SW 1271 (cell line): ENCODE data around the gene CREB3L1.
"Not testable (repeated sequence)": the region's sequence is repeated elsewhere in the genome, so short reads cannot be mapped to it uniquely, and the experiment has no call there.

ENCODE experiments used
- DNase-seq, 2 experiments: peaks; one replicate each; lab custom pipeline; 2025; lab: John Stamatoyannopoulos, UW

CREB3L1 gene

DNA sequence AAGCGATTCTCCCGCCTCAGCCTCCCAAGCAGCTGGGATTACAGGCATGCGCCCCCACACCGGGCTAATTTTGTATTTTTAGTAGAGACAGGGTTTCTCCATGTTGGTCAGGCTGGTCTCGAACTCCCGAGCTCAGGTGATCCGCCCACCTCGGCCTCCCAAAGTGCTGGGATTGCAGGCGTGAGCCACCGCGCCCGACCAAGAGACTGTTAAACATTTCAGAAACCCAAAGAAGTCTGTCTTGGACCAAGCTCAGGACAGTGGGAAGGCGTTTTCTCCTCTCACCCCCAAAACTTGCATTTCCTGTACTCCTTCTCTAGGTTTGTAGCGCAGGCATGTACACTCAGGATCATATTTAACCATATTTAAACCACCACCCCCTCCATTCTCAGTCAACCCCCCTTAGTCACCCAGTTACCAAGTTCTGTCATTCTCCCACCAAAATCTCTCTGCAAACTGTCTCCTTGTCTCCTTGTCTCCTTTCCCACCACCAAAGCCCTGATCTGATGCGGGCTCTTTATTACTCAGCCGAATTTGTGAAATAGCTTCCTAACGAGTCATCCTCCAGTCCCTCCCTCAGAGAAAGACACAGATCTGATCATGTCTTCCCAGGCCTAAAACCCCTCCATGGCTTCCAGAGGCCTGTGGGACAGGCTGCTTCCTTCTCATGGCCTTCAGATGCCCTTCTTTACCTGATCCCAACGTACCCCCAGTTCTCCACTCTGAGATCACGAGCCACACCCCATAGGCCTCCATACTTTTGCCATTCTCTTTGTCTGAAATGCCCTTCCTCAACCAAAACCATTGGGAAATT lies 29.0 kb upstream of the CREB3L1 start:
- peak; percentile 37 to 71 for DNase-seq

DNA sequence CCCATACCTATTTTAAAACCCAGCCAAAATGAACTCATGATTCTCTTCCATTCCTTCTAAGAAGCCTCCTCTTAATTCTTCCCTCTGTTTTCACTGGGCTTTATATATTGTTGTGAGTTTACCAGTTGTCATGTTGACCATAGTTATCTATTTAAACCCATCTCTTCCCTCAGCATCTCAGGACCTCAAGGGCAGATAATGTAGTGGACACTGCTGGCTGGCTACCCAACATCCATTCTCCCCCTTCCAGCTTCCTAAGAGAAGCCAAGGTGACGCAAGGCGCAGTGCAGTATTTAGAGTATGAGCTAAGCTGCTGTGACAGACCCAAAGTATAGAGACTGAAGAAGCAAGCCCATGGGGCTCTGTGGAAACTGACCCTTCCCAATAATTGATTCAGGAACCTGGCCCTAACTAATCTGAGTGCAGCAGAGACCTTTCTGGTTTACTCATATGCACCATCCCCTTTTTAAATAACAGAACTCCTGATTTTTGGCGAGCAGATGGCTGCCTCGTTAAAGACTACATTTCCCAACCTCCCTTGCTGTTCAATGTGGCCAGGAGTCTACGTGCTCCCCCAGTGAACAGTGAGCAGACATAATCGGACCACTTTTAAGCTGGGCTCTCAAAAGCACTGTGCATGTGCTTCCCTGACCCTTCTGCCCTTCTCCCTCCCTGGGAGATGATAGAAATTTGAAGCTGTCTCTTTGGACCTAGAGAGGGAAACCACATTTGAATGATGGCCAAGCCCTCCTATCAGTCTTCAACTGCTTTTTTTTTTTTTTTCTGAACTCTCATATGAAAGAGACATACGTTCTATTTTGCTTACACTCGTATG lies 28.1 kb upstream of the CREB3L1 start:
- DNase-seq: no peak

DNA sequence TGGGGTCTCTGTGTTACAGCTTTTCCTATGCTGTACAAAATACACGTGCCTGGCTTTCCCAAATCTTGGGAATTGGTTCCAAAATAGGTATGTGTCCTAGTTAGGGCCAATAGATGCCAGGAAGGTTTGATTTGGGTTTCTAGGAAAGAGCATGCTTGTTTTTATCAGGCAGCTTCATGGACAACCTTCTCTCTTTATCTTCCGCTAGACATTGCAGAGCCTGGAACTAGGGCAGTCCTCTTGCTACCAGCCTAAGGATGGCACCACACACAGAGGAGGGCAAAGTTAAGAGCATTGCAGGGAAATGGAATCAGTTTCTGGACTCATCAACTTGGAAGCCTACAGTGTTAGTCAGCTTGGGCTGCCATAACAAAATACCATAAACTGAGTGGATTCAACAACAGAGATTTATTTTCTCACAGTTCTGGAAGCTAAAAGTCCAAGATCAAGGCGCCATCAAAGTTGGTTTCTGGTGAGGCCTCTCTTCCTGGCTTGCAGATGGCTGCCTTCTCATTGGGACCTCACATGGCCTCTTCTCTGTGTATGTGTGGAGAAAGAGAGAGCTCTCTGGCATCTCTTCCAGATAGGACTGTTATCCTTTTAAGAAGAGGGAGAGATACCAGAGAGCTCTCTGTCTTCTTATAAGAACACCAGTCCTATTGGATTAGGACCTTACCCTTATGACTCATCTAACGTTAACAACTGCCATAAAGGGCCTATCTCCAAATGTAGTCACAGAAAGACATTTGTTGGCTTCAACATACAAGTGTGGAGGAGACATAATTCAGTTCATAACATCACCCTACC lies 27.3 kb upstream of the CREB3L1 start:
- no peak for DNase-seq

DNA sequence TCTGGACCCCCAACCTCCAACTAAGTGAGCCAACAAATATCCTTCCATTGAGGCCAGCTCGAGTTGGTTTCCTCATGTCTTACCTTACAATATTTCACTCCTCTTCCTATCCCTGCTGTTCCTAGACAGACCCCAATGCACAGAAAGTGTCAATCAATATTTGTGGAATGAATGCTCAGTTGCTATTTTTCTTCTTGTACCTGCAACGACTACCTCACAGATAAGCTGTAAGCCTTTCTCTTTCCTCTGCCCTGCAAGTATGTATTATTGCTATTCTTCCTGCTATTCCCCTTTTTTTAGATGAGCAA lies 26.8 kb upstream of the CREB3L1 start:
- DNase-seq: no peak

DNA sequence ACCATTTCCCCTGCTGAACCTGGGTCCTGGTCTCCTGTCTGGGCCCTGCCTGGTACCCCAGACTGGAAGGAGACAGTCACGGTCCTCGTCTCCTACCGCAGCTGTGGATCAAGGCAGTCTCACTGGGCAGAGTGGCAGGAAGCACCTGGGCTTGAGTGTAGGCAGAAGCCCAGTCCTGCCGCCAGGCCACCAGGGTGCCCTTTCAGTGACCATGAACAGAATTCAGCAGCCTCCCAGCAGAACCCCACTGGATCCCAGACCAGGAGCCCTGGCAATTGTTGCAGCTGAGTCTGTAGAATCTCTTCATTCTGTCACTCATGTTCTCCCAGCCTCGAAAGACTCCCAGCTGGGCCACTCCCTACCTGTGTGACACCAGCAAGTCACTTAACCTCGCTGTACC lies 25.5 kb upstream of the CREB3L1 start:
- no peak for DNase-seq

DNA sequence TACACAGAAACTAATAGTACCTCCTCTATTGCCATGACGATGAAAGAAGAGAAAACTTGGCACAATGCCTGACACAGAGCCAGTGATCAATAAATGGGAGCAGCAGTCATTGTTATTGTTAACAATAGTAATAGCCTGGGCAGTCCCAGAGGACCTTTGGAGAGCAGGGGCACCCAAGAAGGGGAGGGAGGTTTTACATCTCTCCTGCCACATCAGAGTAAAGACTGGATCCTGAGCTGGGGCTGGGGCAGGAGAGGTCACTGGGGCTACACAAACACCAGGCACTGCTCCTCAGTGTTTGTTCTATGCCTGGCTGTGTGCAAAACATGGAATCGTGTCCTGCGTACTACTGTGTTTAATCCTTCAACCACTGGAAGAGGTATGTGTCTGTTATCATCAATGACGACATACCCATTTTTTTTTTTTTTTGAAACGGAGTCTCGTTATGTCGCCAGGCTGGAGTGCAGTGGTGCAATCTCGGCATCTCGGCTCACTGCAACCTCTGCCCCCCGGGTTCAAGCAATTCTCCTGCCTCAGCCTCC lies 25.0 kb upstream of the CREB3L1 start:
- DNase-seq: no peak

DNA sequence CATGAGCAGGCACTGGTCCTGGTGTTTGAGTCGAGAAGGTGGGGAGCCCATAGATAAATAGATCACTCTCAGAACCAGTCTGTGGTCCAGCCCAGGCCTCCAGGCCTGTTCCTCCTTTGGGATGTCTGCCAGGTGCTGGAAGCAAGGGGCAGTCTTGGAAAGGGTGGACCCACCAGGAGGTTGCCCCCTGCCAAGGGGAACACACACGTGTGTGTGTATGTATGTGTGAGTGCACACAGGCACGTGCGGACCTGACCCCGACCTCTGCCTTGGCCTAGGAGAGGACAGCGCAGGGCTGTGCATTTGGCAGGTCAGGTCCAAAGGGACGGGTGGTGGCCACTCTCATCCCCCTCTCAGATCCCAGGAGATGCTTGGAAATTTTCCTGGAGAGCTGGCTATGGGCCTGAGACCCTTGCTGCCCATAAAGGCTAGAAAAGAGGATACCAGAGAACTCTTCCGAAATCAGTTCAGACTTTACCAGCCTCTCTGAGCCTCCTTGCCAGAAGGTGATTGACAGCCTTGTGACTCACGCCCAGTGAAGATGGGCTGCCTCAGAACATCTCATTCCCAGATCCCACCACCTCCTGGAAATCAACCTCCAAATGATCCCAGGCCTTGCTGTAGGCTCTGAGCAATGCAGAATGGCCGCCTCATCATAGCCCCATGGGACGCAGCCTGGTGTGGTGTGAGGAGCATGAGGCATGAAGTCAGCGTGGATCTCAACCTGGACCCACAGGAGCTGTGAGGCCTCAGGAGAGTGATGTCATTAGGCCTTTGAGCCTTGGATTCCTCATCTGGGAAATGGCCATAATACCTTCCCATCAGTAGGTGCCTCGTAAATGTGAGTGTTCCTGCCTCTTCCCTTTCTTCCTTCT lies 24.0 kb upstream of the CREB3L1 start:
- no peak for DNase-seq

DNA sequence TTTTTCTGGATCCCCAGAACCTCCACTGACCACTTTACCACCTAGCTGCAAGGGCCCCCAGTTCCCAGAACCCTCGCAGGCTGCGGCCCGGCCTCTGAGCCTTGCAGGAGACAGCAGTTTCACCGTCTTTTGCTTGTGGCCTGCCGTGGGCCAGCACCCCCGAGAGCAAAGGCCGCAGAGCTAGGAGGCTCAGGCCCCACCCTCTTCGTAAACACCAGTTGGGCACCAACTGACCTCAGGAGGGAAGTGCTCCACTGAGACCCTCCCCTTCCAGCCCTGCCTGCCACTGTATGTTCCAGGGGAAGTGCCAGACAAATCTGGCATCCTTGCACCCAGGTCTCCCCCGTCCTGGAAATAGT lies 23.4 kb upstream of the CREB3L1 start:
- DNase-seq: no peak

DNA sequence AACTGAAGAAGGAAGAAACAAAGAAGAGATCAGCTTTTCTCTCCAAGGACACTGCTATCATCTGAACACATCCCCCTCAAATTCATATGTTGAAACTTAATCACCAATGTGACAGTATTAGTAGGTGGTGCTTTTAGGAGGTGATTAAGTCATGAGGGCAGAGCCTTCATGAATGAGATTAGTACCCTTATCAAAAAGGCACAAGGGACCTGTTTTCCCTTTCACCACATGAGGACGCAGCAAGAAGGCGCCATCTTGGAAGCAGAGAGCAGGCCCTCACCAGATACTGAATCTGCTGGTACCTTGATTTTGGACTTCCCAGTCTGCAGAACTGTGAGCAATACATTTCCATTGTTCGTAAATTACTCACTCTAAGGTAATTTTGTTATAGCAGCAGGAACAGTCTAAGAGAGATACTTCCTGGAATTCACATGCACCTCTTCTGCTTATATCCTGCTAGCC lies 20.9 kb upstream of the CREB3L1 start:
- no peak for DNase-seq

DNA sequence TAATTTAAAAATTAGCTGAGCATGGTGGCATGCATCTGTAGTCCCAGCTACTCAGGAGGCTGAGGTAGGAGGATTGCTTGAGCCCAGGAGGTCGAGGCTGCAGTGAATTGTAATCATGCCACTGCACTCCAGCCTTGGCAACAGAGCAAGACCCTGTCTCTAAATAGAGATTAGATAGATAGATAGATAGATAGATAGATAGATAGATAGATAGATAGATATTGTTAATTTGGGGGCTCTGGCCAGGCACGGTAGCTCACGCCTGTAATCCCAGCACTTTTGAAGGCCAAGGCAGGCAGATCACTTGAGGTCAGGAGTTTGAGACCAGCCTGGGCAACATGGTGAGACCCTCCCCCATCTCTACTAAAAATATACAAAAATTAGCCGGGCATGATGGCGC lies 18.1 kb upstream of the CREB3L1 start:
- DNase-seq: not testable (repeated sequence)

DNA sequence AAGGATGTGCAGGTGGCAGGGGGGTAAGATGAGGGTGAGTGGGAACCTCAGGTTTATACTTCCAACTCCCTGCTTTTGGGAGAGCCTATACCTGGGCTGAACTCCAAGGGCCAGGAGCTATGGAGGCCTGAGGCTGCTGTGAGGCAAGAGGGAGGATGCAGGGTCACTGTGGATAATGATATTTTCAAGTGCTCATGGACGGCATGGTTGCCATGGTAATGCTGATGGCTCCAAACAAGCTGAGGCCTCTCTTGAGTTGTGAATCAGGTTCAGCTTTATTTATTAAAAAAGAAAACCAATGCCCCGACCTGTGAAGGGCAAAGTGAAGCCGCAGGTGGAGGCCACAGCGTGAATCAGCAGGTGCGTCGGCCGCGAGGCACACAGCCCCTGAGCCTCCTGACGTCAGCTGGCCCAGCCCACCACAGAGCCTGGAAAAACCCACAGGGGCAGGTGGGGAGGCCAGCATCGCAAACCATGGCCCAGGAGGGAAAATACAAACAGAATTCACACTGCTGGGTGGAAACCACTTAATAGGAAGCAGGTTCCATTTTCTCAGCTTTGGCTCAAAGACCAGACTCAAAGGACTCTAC lies 17.4 kb upstream of the CREB3L1 start:
- no peak for DNase-seq

DNA sequence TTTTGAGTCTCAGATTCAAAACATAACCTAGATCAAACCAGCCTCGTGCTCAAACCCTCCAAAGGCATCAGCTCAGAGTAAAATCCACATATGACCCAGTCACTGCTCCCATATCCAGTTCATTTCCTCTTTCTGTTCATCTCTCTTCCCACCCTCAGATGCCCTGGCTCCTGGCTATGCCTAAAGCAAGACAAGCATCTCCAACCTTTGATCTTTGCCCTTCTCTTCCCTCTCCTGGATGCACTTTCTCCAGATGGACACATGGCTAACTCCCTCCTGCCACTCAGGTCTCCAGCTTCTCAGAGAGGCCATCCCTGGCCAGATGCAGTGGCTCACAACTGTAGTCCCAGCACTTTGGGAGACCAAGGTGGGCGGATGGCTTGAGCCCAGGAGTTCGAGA lies 14.3 kb upstream of the CREB3L1 start:
- no peak for DNase-seq

DNA sequence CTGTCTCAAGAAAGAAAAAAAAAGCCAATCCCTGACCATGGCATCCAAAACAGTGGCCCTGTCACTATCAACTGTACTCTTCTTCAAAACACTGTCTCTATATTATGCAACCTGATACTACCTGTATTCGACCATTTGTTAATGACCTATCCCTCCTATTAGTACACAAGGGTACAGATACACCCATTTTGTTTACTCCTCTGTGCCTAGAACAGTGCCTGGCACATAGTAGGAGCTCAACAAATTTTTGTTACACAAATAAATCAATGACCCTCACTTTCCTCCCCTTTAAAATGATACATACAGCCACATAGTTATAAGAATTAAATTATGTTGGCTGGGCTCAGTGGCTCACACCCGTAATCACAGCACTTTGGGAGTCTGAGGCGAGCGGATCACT lies 13.4 kb upstream of the CREB3L1 start:
- no peak for DNase-seq

DNA sequence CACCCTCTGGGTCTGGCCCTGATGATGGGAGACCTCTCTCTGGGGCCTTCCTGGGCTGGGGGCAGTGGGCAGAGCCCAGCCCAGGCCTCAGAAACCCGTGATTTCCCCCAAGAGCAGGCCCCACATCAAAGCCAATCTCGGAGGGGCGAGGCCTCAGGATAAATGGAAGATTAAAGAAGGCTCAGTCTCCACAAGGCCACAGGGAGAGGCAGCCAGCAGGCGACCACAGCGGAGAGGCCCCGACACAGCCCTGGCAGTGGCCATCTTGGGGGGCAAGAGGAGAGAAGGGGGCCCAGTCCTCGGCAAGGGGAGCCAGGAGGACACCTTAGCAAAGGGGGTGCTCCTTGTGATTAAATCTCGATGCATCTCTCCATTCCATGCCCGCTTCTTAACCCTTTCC lies 12.5 kb upstream of the CREB3L1 start:
- no peak for DNase-seq

DNA sequence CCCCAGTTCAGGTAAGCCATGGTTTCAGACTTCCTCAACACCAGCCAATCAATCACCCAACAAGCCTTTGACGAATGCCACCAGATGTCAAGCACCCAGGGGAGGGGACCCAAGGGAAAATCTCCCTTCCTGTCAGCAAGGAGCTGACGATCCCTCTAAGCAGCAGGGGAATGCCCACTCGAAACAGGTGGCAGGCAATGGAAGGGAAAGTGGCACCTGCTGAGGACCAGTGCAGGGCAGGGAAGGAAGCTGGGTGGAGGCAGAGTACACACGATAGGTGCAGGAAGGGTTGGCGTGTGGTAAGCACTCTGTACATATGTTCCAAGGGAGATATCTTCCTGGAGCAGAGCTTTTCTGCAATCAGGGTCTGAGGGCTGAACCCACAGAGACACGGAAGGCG lies 11.7 kb upstream of the CREB3L1 start:
- no peak for DNase-seq

DNA sequence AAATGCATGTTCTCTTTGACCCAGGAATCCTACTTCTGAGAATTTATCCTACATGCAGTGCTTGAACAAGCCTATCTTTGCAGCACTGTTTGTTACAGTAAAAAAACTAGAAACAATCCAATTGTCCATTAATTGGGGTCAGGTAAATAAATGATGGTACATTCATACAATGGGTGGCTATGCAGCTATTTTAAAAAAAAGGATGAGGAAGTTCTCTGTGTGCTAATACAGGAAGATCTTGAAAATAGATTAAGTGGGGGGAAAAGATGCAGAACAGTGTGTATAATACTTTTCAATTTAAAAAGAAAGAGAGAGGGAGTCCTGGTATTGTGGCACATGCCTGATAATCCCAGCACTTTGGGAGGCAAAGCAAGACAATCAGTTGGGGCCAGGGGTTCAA lies 9.5 kb upstream of the CREB3L1 start:
- no peak for DNase-seq

DNA sequence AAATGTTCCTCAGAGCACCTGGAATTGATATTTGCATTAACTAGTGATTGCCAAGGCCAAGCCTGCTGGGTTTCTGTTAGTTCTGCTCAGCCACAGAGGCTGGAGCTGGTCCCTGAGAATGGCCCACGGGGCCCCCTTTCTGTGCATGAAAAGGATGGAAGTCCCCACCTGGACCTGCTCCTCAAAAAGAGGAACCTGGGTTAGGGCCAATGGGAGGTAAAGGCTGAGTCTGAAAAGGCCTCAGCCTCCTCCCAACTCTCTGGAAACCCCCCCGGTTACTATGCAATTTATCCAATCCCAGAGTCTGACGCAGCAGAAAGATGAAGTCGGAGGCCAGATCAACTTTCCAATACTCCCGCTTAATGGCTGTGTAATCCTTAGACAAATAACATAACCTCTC lies 6.8 kb upstream of the CREB3L1 start:
- DNase-seq: no peak

DNA sequence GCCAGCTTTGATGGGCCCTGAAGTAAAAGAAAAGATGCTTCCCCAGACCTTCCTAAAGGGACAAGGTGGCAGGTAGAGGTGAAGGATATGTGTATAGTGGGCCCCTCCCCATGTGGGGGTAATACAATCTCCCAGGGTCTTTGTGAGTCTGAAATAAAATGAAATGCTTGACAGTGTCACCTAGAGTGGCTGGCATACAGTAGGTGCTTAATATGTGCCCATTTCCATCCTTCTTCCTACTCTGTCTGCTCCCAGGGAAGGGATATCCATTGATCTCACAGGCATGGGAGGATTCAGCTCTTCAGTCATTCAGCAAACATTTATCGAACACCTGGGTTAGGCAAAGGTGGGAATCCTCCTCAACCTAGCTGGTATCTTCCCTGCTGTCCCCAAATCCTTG lies 6.1 kb upstream of the CREB3L1 start:
- no peak for DNase-seq

DNA sequence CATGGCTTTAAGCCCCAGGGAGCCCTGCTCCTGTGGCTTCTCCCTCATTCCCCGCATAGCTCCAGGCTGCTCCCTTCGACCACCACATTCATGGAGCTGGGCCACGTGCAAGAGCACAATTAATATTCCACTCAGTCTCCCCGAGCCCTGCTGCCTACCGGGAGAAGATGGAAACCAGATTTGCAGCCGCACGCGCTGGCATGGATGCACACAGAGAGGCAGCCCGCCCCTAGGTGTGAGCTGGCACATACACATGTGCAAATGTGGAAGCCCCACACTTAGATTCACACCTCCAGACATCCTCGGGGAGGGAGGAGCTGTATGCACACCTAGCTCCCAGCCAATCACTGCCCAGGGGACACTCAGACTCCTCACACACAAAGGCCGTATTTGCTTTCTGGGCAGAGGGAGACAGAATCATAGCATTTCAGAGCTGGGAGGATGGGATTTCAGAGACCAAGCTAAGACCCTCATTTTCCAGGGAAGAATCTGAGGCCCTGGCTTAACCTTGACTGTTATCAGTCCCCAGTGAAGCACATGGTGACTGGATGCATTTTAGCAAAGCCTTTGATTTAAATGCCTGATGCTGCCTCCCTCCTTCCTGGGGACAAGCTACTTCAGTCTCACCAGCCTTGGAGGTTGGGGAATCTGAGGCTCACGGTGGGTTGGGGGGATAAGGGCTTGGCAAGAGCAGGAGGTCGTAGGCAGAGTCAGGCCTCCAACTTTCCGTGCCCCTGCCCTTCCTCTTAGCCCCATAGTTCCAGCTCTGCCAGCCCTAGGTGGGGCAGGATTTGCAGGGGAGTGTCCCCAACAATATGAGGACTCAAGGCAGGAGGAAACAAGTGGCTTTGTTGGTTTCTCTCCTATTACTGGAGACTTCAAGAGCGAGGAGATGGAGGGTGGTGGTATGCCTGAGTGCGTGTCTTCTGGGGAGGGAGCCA lies 5.3 kb upstream of the CREB3L1 start:
- no peak for DNase-seq
